ENCODE results near the gene IYD.

Gene IYD

GRCh38 chr6:150368762-150369161 lies at the start of gene IYD:
Gene IYD, plus strand, starts transcription at chr6:150369012. Its CDS starts 20 bp downstream, at chr6:150369032.
- DNase-seq = no peak

GRCh38 chr6:150319924-150320323 lies 48.9 kb upstream of the IYD start:
- DNase-seq = no peak

- DNase-seq = no peak
Observed at GRCh38 chr6:150320442-150320841, 48.4 kb upstream of the IYD start.

- DNase-seq = no peak
Observed at GRCh38 chr6:150322466-150322871, 46.3 kb upstream of the IYD start.

GRCh38 chr6:150323205-150323604 lies 45.6 kb upstream of the IYD start:
- DNase-seq = no peak

GRCh38 chr6:150324044-150324443 lies 44.8 kb upstream of the IYD start:
- DNase-seq = no peak

- no peak for DNase-seq
Observed at GRCh38 chr6:150325066-150325772, 43.6 kb upstream of the IYD start.

- no peak for DNase-seq
Observed at GRCh38 chr6:150327117-150327774, 41.6 kb upstream of the IYD start.

- no peak for DNase-seq
Observed at GRCh38 chr6:150328744-150329405, 39.9 kb upstream of the IYD start.

GRCh38 chr6:150331344-150331743 lies 37.5 kb upstream of the IYD start:
- no peak for DNase-seq

- no peak for DNase-seq
Observed at GRCh38 chr6:150332939-150333584, 35.8 kb upstream of the IYD start.

GRCh38 chr6:150333585-150333941 lies 35.2 kb upstream of the IYD start:
- DNase-seq = no peak

- peak; percentile 51 for DNase-seq
Observed at GRCh38 chr6:150334790-150335783, 33.7 kb upstream of the IYD start.

- DNase-seq = no peak
Observed at GRCh38 chr6:150336299-150336698, 32.5 kb upstream of the IYD start.

GRCh38 chr6:150336708-150337107 lies 32.1 kb upstream of the IYD start:
- no peak for DNase-seq

GRCh38 chr6:150342126-150342525 lies 26.7 kb upstream of the IYD start:
- no peak for DNase-seq

GRCh38 chr6:150343434-150343833 lies 25.4 kb upstream of the IYD start:
- no peak for DNase-seq

GRCh38 chr6:150345781-150346180 lies 23.0 kb upstream of the IYD start:
- no peak for DNase-seq

- no peak for DNase-seq
Observed at GRCh38 chr6:150346346-150346745, 22.5 kb upstream of the IYD start.

GRCh38 chr6:150347845-150348244 lies 21.0 kb upstream of the IYD start:
- no peak for DNase-seq

GRCh38 chr6:150349546-150349945 lies 19.3 kb upstream of the IYD start:
- DNase-seq = no peak
